Suprapubic skin (tissue), 3 donors: ENCODE measurements around the gene CLVS2.

Source experiments
- CTCF ChIP-seq, 2 donors: fragments of 200-600 bp in 1 of 2; fragments of 450-650 bp in 1 of 2; sonication (generic) in 1 of 2; IDR thresholded peaks; one replicate each; pipeline ENCODE4 v1.5.1; 2016 to 2019; ENCODE audit warnings: antibody characterized with exemption in 2 of 2, mild to moderate bottlenecking in 1 of 2, moderate library complexity in 1 of 2
- EP300 ChIP-seq: sonication (generic); formaldehyde crosslinking; IDR thresholded peaks from one replicate; pipeline ENCODE4 v1.6.1; 2017; ENCODE audit warnings: antibody characterized with exemption
- POLR2A ChIP-seq, 2 donors: fragments of 450-650 bp; IDR thresholded peaks; one replicate each; pipeline ENCODE4 v1.6.1; 2017; ENCODE audit warnings: antibody characterized with exemption in 2 of 2, mild to moderate bottlenecking in 2 of 2, moderate library complexity in 2 of 2

- TF ChIP-seq POLR2A (IDR thresholded peaks at IDR 0.05) (no peak), CTCF (IDR thresholded peaks at IDR 0.05) (no peak), EP300 (no peak)
Observed at GRCh38 chr6:122997541-122998150, 1.6 kb downstream of the CLVS2 start.
